T-helper 1 cell treated with Interleukin-12 subunit alpha and Interleukin-12 subunit beta and Interleukin-4 antibody, amounts not matched to agents 30 ng/mL and 1 ng/mL, for 36 hours (primary cell): Measurements from ENCODE around the gene FHAD1. TPM values are rescaled to one million over a fixed set of nuclear protein-coding genes. Genes with fewer than 3 reads are reported as not detected.

Experiments used
- intact Hi-C: fragments of 100-400 bp; cut with micrococcal nuclease; formaldehyde crosslinking; loops from one replicate; pipeline ENCODE4 v1.15.1; 2024
- total RNA-seq: library from RNA; stranded (reverse); gene quantifications from 2 replicates; pipeline ENCODE4 v1.2.3, GENCODE V29; 2022

Gene FHAD1
- total RNA-seq, 1 donor from 2014 or later: not detected

GRCh38 chr1:15390667-15391066, 143.6 kb downstream of the FHAD1 start:
- intact Hi-C loops: no loop called here

GRCh38 chr1:15391366-15391765, 144.3 kb downstream of the FHAD1 start:
- intact Hi-C loops: no loop called here

- intact Hi-C loops: no loop called here
These were observed 146.6 kb downstream of the FHAD1 start for GRCh38 chr1:15393475-15394257.

GRCh38 chr1:15394258-15394690, 147.3 kb downstream of the FHAD1 start:
- intact Hi-C loops: no loop called here

- intact Hi-C loops: no loop called here
These were observed 150.2 kb downstream of the FHAD1 start for GRCh38 chr1:15397236-15397635.

GRCh38 chr1:15399710-15400109, 152.7 kb downstream of the FHAD1 start:
- intact Hi-C loops: no loop called here

- intact Hi-C loops: no loop called here
These were observed 153.6 kb downstream of the FHAD1 start for GRCh38 chr1:15400627-15401026.

- intact Hi-C loops: no loop called here
These were observed 154.5 kb downstream of the FHAD1 start for GRCh38 chr1:15401391-15402055.

- intact Hi-C loops: no loop called here
These were observed 155.9 kb downstream of the FHAD1 start for GRCh38 chr1:15402809-15403450.

- intact Hi-C loops: no loop called here
These were observed 157.0 kb downstream of the FHAD1 start for GRCh38 chr1:15403962-15404580.

- intact Hi-C loops: no loop called here
These were observed 158.3 kb downstream of the FHAD1 start for GRCh38 chr1:15405106-15405850.

- intact Hi-C loops: no loop called here
These were observed 159.9 kb downstream of the FHAD1 start for GRCh38 chr1:15406614-15407559.

- intact Hi-C loops: no loop called here
These were observed 160.6 kb downstream of the FHAD1 start for GRCh38 chr1:15407580-15407979.

GRCh38 chr1:15408890-15409387, 161.9 kb downstream of the FHAD1 start:
- intact Hi-C loops: loop anchor here (1.0 to 2.0 kb wide), 6 partner anchors 8 to 958 kb away; partner anchors contain the start of genes DNAJC16 and SZRD1

GRCh38 chr1:15409388-15410222, 162.6 kb downstream of the FHAD1 start, which contains the start of gene EFHD2:
EFHD2 (plus strand) TSS chr1:15409888; CDS start chr1:15409972, 84 bp downstream.
- intact Hi-C loops: loop anchor here (1.0 to 10.0 kb wide), 8 partner anchors 8 to 1643 kb away; partner anchors contain the start of genes DNAJC16, SDHB and SZRD1

- intact Hi-C loops: loop anchor here (5.0 to 10.0 kb wide), 2 partner anchors 284 to 1642 kb away; partner anchors contain the start of gene SDHB
These were observed 163.3 kb downstream of the FHAD1 start for GRCh38 chr1:15410223-15410883.

- intact Hi-C loops: loop anchor here (5.0 to 10.0 kb wide), 2 partner anchors 284 to 1641 kb away; partner anchors contain the start of gene SDHB
These were observed 163.8 kb downstream of the FHAD1 start for GRCh38 chr1:15410884-15411245.
